GM23248 (cell line): ENCODE data around the gene NKAP.

Experiments
- EZH2 ChIP-seq: fragments of 200-600 bp; sonication (generic); IDR thresholded peaks from 2 replicates; pipeline ENCODE4 v1.6.1; 2018; ENCODE audit warnings: antibody characterized with exemption, mild to moderate bottlenecking; ENCODE audit not compliant: insufficient read depth, poor library complexity, severe bottlenecking
- EZH2phosphoT487 ChIP-seq: fragments of 200-600 bp; sonication (generic); IDR thresholded peaks from 2 replicates; pipeline ENCODE4 v1.6.1; 2018; ENCODE audit warnings: antibody characterized with exemption, moderate library complexity, mild to moderate bottlenecking, low read depth; ENCODE audit not compliant: insufficient read depth

- TF ChIP-seq EZH2, result no peak
- no peak for TF ChIP-seq EZH2phosphoT487
Measured at GRCh38 chrX:119878740-119879139, 64.8 kb downstream of the NKAP start.
